ENCODE results near the gene OXNAD1. TPM values are rescaled to one million over a fixed set of nuclear protein-coding genes. Genes with fewer than 3 reads are reported as not detected.
A peak's percentile ranks its signal among the peaks of the same experiment; 100 is the strongest.

OXNAD1 gene
- total and polyA plus RNA-seq, 9 donors = 4.0 to 16.3 (median 11.5) TPM

GRCh38 chr3:16239086-16239770, 25.8 kb upstream of the OXNAD1 start:
- Histone ChIP-seq H3K9me3 (no peaks in the 10 kb centered on the region), H3K4me3 (no peak overlapping the region), H3K27me3 (no peaks in the 10 kb centered on the region), H3K36me3 (no peaks in the 10 kb centered on the region), H3K4me1 (ENCODE audit: insufficient read depth) (peaks cover 15% of the 10 kb centered on the region), H3K27ac (peak overlapping the region in 1 of 2 donors; percentile 67)
- 58 to 62% (median 59%) methylated on average over 3 of the region's 3 CpGs for WGBS, 3 donors
- no peak for TF ChIP-seq EP300 (IDR thresholded peaks at IDR 0.05)
- TF ChIP-seq POLR2A (IDR thresholded peaks at IDR 0.05) = no peak
- no peak for TF ChIP-seq CTCF (IDR thresholded peaks at IDR 0.05)
- peak in 2 of 5 donors; percentile 31 to 63 for DNase-seq
- intact Hi-C loops (cut with DNase I) = loop anchor here in 1 of 4 donors (5.0 kb wide), 1 partner anchor 57 kb away; no protein-coding TSS in a partner anchor

- Histone ChIP-seq H3K27me3 (no peaks in the 10 kb centered on the region), H3K9me3 (no peaks in the 10 kb centered on the region), H3K4me3 (no peak overlapping the region), H3K36me3 (no peaks in the 10 kb centered on the region), H3K4me1 (ENCODE audit: insufficient read depth) (peaks cover 15% of the 10 kb centered on the region), H3K27ac (peak overlapping the region in 1 of 2 donors; percentile 67)
- TF ChIP-seq POLR2A (IDR thresholded peaks at IDR 0.05) (no peak), EP300 (IDR thresholded peaks at IDR 0.05) (no peak), CTCF (IDR thresholded peaks at IDR 0.05) (no peak)
- intact Hi-C loops (cut with DNase I) = loop anchor here in 3 of 4 donors (5.0 to 10.0 kb wide), 6 partner anchors 57 to 615 kb away; no protein-coding TSS in a partner anchor
- 88 to 94% (median 91%) methylated on average over 4 of the region's 4 CpGs for WGBS, 3 donors
- DNase-seq = no peak
These were observed 25.2 kb upstream of the OXNAD1 start for GRCh38 chr3:16239780-16240179.

GRCh38 chr3:16240229-16241023, 24.6 kb upstream of the OXNAD1 start:
- no peaks in the 10 kb centered on the region for H3K9me3 ChIP-seq
- peak overlapping the region in 1 of 2 donors; percentile 67 for H3K27ac ChIP-seq
- intact Hi-C loops (cut with DNase I) = loop anchor here in 3 of 4 donors (5.0 to 10.0 kb wide), 5 partner anchors 183 to 616 kb away; no protein-coding TSS in a partner anchor
- DNase-seq = peak in 1 of 5 donors; percentile 55
- no peak overlapping the region for H3K4me3 ChIP-seq
- TF ChIP-seq EP300 (IDR thresholded peaks at IDR 0.05) = peak; percentile 84
- TF ChIP-seq POLR2A (IDR thresholded peaks at IDR 0.05) = no peak
- TF ChIP-seq CTCF (IDR thresholded peaks at IDR 0.05) = no peak
- WGBS, 3 donors = 62 to 67% (median 63%) methylated on average over 6 of the region's 6 CpGs
- peaks cover 15% of the 10 kb centered on the region for H3K4me1 ChIP-seq (ENCODE audit: insufficient read depth)
- no peaks in the 10 kb centered on the region for H3K27me3 ChIP-seq
- no peaks in the 10 kb centered on the region for H3K36me3 ChIP-seq

GRCh38 chr3:16241225-16241624, 23.8 kb upstream of the OXNAD1 start:
- Histone ChIP-seq H3K9me3 (no peaks in the 10 kb centered on the region), H3K27me3 (no peaks in the 10 kb centered on the region), H3K36me3 (no peaks in the 10 kb centered on the region), H3K4me3 (no peak overlapping the region), H3K4me1 (ENCODE audit: insufficient read depth) (peaks cover 15% of the 10 kb centered on the region), H3K27ac (peak overlapping the region in 1 of 2 donors; percentile 67)
- TF ChIP-seq EP300 (IDR thresholded peaks at IDR 0.05) = no peak
- TF ChIP-seq POLR2A (IDR thresholded peaks at IDR 0.05) = no peak
- TF ChIP-seq CTCF (IDR thresholded peaks at IDR 0.05) = no peak
- 94 to 97% (median 96%) methylated on average over 5 of the region's 5 CpGs for WGBS, 3 donors
- intact Hi-C loops (cut with DNase I) = loop anchor here in 3 of 4 donors (5.0 to 10.0 kb wide), 5 partner anchors 184 to 616 kb away; no protein-coding TSS in a partner anchor
- DNase-seq = no peak
